HG02973 (cell line): Measurements from ENCODE around the gene KLHL22.
A peak's percentile ranks its signal among the peaks of the same experiment; 100 is the strongest.
"Not testable (repeated sequence)": the region's sequence is repeated elsewhere in the genome, so short reads cannot be mapped to it uniquely, and the experiment has no call there.

ENCODE experiments used
- ATAC-seq: cut with Tn5 transposase; IDR thresholded peaks from one replicate; pipeline ENCODE4 v1.9.1; 2021; ENCODE audit warnings: moderate library complexity; ENCODE audit not compliant: unreplicated experiment

Gene KLHL22

DNA sequence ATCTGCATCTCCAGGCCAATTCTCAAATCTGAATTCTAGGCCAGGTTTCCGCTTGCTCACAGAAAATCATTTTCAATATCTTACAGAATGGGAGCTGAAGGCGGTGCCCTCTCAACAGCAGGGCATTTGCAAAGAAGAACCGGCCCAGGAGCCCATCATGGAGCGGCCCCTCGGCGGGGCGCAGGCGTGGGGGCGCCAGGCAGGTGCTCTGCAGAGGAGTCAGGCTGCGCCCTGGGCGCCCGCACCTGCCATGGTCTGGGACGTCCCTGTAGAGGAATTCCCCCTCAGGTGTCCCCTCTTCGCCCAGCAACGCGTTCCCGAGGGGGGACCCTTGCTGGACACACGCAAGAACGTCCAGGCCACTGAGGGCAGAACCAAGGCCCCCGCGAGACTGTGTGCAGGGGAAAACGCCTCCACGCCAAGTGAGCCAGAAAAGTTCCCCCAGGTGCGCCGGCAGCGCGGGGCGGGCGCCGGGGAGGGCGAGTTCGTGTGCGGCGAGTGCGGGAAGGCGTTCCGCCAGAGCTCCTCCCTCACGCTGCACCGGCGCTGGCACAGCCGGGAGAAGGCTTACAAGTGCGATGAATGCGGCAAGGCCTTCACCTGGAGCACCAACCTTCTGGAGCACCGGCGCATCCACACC is 90.2 kb downstream of the KLHL22 start:
- no peak for ATAC-seq

DNA sequence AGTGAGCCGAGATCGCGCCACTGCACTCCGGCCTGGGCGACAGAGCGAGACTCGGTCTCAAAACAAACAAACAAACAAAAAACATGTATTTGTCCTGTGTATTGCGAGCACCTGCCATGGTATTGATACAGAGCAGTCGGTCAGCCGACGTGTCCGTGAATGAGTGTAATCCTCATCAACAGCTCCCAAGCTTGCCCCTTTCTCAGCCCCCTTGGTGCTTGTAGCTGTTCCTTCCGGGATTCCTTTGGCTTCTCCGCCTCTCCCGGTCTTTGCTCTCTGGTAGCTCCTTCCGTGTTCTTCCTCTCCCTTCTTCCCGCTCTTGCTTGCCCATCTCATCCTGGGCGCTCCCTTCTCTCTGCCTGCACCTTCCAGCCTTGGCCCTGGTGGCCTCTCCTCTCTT is 90.7 kb downstream of the KLHL22 start:
- no peak for ATAC-seq

DNA sequence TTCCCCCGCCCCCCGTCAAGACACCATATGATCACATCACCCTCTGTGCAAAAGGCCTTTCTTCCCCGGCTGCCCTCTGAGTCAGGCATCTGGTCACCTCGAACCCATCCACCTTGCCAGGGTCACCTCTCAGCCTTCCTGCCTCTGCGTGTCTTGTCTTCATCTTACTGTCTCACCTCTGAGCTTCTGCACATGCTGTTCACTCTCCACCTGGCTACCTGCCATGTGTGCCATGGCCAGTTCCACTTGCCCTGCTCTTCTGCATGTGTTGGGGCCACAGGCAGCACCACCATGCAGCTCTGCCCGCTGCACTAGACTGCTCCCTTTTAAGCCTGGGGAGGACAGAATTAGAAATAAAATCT is 91.8 kb downstream of the KLHL22 start:
- no peak for ATAC-seq

DNA sequence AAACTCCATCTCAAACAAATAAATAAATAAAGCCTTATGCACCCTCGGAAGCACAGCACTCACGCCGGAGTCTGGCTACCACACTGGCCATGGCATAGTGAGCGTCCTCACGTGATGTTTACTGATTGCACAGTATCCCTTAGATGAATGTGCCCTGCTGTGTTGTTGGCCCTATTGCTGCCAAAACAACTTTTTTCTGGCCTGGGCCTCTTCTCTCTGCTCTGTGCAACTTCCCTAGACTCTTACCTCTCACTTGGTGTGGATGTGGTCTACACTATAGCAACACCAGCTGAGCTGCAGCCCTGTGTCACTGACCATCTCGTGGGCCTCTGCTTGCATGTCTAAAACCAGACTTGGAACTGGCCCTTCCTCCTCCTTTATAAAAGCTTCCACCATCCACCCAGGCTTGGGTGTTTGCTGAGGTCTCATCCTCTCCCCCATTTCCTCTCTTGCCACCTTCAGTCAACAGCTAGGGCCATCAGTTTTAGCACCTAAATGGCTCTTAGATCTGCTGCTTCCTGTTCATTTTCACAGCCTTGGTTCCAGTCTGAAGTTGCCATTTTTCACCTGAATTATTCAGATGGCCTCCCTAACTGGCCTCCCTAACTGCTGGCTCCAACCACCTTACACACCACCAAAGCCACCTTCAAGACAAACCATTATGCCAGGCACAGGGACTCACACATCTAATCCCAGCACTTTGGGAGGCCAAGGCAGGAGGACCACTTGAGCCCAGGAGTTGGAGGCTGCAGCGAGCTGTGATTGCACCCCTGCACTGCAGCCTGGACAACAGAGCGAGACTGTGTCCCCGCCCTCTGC is 92.4 kb downstream of the KLHL22 start:
- ATAC-seq = no peak

DNA sequence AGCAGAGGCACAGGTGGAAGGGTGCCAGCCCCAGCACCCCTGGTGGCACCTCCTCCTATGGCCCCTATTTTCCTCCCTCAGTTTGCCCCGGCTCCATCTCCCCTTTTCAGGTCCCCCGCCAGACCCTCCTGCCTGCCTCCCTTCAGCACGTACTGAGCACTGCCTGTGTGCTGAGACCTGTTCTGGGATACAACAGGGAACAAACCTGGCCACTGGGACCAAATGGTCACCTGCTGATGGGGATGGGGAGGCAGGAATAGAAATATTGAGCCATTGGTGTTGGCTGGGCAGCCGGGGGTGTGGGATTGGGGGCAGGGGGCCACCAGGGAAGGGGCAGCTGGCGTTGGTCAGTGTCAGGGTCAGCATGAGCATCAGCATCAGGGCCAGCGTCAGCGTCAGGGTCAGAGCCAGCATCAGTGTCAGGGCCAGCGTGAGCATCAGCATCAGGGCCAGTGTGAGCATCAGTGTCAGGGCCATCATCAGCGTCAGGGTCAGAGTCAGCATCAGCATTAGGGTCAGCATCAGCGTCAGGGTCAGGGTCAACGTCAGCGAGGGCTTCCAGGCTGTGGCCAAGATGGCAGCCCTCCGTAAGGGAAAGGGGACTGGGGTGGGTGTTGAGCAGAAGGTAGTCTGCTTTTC is 94.1 kb downstream of the KLHL22 start:
- no peak for ATAC-seq

DNA sequence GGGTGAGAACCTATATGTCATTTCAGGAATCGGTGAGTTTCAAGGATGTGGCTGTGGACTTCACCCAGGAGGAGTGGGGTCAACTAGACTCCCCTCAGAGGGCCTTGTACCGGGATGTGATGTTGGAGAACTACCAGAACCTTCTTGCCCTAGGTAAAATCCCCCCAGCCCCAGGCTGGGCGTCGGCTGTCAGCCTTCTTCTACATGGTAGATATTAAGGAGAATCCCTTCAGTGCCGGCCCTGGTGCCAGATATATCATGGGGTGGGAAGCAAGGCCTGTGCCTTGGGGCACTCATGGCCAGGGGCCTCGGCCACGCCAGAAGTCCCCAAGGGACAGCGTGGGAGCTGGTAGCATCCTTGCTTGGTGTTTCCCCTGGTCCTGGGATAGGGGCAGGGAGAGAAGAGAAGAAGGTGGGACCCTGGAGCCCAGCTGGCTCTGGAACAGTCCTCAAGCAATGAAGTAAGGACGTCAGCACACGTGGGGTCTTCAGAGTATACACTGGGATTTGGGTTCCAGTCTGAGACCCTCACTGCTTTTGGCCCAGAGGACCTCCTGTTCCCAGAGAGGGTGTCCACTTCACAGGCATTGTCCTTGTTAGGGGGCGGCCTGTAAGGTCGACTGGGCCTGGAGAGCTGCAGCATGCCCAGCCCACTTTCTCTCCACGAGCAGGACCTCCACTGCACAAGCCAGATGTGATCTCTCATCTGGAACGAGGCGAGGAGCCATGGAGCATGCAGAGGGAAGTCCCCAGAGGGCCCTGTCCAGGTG is 94.8 kb downstream of the KLHL22 start:
- ATAC-seq = no peak

DNA sequence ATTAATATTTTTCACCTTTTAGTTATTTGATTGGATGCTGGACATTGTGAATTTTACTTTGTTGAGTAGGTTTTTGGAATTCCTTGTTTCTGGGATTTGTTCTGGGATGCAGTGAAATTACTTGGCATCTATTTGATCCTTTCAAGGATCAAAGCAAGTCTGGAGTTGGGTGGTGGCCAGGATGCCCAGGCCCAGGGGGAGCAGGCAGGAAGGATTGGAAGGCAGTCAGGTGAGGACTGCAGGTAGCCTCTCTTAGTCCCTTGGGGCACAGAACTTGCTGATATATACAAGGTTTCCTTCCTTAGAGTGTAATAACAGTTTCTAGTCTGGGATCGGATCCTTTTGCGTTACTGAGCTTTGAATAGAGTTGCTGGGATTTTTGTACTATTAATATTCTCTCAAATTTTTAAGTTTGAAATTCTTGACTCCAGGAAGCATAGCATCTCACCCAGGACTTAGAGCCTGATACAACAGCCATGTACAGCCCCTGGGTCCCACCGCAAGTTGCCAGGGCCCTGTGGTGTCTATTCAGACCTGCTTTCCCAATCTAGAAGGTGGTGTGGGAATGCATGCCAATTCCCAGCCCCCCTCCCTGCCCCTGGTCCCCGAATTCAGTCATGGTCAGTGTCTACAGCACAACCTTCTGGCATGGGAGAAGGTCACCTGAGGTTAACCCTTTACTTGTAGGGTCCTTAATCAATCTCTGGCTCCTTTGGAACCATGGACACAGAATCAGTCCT is 95.6 kb downstream of the KLHL22 start:
- no peak for ATAC-seq

DNA sequence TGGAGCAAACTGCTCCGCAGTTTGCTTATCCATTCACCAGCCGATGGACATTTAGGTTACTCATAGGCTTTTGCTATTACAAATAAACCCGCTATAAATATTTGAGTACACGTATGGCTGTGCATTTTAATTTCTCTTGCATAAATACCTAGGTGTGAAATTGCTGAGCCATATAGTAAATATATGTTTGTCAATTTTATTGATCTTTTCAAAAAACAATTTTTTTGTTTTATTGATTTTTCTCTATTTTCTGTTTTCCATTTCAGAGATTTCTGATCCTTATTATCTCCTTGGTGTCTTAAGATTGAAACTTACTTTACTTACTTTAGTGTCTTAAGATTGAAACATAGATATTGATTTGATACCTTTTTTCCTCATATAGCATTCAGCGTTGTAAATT is 97.2 kb downstream of the KLHL22 start:
- no peak for ATAC-seq

DNA sequence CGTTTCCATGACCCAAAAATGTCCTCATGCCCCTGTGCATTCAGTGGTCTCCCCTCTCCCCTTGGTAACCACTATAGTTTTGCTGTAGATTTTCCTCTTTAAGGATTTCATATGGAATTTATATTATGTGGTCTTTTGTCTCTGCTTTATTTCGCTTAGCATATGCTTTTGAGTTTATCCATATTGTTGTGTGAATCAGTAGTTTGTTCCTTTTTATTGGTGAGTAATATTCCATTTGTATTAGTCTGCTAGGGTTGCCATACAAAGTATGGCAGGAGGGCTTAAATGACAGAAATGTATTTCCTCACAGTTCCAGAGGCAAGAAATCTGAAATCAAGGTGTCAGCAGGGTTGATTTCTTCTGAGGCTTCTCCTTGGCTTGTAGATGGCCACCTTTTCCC is 98.1 kb downstream of the KLHL22 start:
- ATAC-seq = no peak

DNA sequence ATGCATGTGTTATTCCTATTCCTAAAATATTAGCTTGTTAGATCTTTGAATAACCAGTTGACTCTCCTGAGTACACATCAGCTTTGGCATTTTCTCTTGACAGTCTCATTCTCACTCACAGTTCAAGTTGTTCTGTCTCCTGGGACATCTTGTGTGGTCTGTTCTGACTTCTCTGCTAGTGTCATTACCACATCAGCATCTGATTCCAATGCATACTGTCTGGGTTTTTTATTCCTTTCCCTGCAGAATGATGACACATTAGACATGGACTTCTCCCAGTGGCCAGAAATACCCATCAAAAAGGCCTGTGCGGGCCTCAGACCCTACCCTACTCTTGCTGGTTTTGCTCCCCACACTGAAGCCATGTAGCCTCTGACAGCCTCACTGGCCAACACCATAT is 99.0 kb downstream of the KLHL22 start:
- ATAC-seq = no peak

DNA sequence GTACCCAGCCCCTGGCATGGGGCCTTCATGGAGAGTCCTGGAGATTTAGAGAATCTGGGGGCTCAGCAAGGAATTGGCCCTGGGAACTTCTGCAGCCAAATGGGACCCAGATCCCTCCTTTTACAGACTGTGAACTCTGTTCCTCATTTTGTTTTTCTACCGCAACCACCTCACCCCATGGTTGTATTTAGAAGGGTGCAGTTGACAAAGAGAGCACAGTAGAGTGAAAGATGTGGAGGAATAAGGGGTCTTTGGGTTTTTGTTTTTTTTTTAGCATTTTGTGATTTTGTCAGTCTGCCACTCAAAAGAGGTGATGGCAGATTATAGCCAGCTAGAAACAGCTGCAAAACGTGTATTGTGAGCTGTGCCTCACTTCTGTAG is 99.7 kb downstream of the KLHL22 start:
- ATAC-seq = no peak

DNA sequence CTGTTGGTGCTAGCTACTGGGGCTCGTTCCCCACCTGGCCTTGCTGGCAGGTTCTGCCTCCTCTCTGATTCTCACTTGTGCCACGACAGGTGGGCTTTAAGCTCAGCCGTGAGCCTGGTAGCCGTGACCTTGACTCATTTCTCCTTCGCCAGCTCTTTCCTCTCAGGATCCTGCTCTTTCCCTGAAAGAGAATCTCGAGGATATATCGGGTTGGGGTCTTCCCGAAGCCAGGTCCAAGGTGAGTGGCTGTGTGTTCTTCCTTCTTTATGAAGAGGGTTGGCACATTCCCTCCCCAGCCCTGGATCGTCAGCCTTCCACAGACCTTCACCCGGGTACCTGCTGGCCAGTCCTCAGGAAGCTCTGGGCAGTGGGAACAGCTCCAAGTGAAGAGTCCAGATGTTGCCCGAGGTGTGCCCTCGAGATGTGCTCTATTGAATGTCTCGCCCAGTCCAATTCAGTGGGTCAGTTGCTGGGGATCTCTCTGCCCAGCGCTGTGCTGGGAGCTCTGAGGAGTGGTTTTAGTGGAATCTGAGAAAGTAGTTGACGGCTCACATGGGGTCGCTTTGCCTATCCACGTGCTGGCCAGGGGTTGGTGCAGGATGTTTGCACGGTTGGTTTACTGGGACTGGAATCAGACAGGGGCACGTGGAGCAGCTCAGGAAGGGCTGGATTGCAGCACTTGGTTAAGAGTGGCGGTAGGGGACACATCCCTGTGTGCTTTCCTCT is 100.3 kb downstream of the KLHL22 start:
- no peak for ATAC-seq

DNA sequence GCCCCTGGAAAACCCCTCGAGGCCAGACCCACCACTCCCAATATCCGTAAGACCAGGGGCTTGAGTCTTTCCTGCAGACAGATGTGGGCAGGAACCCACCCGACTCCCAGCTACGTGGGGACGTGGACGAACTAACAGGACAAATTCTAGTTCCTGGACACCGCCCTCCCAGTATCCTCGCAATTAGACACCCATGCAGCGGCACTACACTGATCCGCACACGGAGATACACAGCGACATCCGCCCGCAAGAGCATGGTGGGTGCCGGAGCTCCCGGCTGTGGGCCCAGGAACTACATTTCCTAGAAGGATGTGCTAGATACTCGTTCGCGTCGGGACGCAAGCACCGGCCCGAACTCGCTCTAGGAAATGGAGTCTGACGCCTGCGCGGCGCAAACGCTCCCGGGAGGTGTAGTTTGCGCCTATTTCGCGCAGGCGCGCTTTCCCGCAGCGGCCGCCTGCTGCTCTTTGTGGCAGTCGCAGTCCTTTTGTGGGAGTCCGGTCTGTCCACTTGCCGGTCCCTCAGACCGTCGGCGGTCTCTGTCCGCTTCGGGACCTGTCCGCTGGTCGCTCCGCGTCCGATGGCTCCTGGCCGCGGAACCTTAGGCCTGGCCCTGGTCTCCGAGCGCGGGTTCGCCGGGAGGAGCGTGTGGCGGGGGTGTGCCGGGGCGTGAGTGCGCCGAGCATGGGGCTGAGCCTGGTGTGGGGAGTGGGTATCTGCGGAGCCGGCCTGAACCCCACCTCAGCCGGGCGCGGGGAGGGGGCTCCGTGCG is 101.7 kb downstream of the KLHL22 start, which contains the start of gene ZNF74:
ZNF74 (plus strand) TSS at position 447 of the 772 bp plus-strand sequence. CDS start 478 bp downstream, outside the sequence.
- peak; percentile 72 for ATAC-seq

DNA sequence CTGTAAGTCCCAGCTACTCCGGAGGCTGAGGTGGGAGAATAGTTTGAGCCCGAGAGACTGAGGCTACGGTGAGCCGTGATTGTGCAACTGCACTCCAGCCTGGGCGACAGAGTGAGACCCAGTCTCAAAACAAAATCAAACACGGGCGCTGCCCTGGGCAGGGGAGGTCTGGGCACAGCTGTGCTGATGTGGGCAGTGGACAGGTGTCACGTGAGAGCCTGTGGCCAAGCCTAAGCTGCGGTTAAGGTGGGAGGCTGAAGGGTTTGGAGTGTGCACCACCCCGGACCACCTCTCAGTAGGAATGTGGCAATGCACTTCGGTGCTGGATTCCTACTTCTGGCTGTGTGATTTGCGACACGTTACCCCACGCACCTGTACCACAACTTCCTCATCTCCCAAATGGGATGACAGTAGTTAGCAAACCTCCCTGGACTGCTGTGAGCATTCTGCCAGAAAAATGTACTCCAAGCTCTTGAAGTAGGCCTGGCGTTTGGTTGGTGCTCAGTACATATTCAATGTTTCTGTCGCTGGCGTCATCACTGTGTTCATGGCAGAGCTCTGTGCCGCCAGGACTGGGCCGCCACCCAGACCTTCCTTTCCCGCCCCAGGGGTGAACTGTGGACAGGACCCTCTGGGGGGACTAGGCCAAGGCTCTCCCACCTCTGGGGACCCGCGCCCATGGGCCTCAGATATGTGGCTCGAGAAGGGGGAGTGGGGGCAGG is 102.5 kb downstream of the KLHL22 start:
- ATAC-seq = no peak

DNA sequence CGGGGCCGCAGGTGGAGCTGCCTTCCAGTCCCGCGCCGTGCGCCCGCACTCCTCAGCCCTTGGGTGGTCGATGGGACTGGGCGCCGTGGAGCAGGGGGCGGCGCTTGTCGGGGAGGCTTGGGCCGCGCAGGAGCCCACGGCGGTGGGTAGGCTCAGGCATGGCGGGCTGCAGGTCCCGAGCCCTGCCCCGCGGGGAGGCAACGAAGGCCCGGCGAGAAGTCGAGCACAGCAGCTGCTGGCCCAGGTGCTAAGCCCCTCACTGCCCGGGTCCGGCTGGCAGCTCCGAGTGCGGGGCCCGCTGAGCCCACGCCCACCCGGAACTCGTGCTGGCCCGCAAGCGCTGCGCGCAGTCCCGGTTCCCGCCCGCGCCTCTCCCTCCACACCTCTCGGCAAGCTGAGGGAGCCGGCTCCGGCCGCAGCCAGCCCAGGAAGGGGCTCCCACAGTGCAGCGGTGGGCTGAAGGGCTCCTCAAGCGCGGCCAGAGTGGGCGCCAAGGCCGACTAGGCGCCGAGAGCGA is 103.2 kb downstream of the KLHL22 start:
- not testable (repeated sequence) for ATAC-seq
